Skeletal muscle cell (primary cell): ENCODE measurements around the gene MAP4K3.
"Not testable (repeated sequence)": the region's sequence is repeated elsewhere in the genome, so short reads cannot be mapped to it uniquely, and the experiment has no call there.

ENCODE experiments used
- DNase-seq: peaks from one replicate; pipeline ENCODE4 v3.0.0-alpha.2; 2010; ENCODE audit warnings: low read depth
- H3K4me3 ChIP-seq: 2 replicates; pipeline ENCODE4 v1.5.1; 2011; ENCODE audit warnings: low read depth, mild to moderate bottlenecking, control low read depth, low read length, moderate library complexity

MAP4K3 gene

GRCh38 chr2:39413063-39413737, 23.9 kb downstream of the MAP4K3 start:
- no peak for DNase-seq
- no peak overlapping the region for H3K4me3 ChIP-seq

- no peak overlapping the region for H3K4me3 ChIP-seq
- peak; percentile 49 for DNase-seq
These were observed 25.7 kb downstream of the MAP4K3 start for GRCh38 chr2:39411181-39411944.

- no peak overlapping the region for H3K4me3 ChIP-seq
- DNase-seq = no peak
These were observed 27.2 kb downstream of the MAP4K3 start for GRCh38 chr2:39409697-39410389.

GRCh38 chr2:39408351-39409136, 28.5 kb downstream of the MAP4K3 start:
- H3K4me3 ChIP-seq = no peak overlapping the region
- DNase-seq = no peak

GRCh38 chr2:39407516-39408296, 29.4 kb downstream of the MAP4K3 start:
- no peak for DNase-seq
- H3K4me3 ChIP-seq = no peak overlapping the region

GRCh38 chr2:39405364-39405763, 31.7 kb downstream of the MAP4K3 start:
- no peak for DNase-seq
- no peak overlapping the region for H3K4me3 ChIP-seq

GRCh38 chr2:39403311-39403710, 33.8 kb downstream of the MAP4K3 start:
- DNase-seq = no peak
- no peak overlapping the region for H3K4me3 ChIP-seq

- DNase-seq = no peak
- H3K4me3 ChIP-seq = no peak overlapping the region
These were observed 35.8 kb downstream of the MAP4K3 start for GRCh38 chr2:39401319-39401718.

GRCh38 chr2:39399570-39399969, 37.5 kb downstream of the MAP4K3 start:
- DNase-seq = no peak
- H3K4me3 ChIP-seq = no peak overlapping the region

GRCh38 chr2:39395313-39395712, 41.8 kb downstream of the MAP4K3 start:
- no peak for DNase-seq
- H3K4me3 ChIP-seq = no peak overlapping the region

GRCh38 chr2:39394516-39394961, 42.5 kb downstream of the MAP4K3 start:
- H3K4me3 ChIP-seq = no peak overlapping the region
- DNase-seq = no peak

- H3K4me3 ChIP-seq = no peak overlapping the region
- no peak for DNase-seq
These were observed 44.4 kb downstream of the MAP4K3 start for GRCh38 chr2:39392672-39393071.

- DNase-seq = no peak
- no peak overlapping the region for H3K4me3 ChIP-seq
These were observed 46.9 kb downstream of the MAP4K3 start for GRCh38 chr2:39390216-39390615.

- H3K4me3 ChIP-seq = no peak overlapping the region
- DNase-seq = no peak
These were observed 51.0 kb downstream of the MAP4K3 start for GRCh38 chr2:39386064-39386463.

- H3K4me3 ChIP-seq = no peak overlapping the region
- no peak for DNase-seq
These were observed 51.9 kb downstream of the MAP4K3 start for GRCh38 chr2:39385172-39385571.

- not testable (repeated sequence) for DNase-seq, H3K4me3 ChIP-seq
These were observed 53.0 kb downstream of the MAP4K3 start for GRCh38 chr2:39384071-39384470.

- DNase-seq = no peak
- no peak overlapping the region for H3K4me3 ChIP-seq
These were observed 53.9 kb downstream of the MAP4K3 start for GRCh38 chr2:39383146-39383545.

GRCh38 chr2:39381653-39382052, 55.4 kb downstream of the MAP4K3 start:
- no peak overlapping the region for H3K4me3 ChIP-seq
- DNase-seq = no peak
